NCI-H1694 treated with DMSO at 0.1 percent for 48 hours (cell line): Measurements from ENCODE around the gene TAOK2.
A peak's percentile ranks its signal among the peaks of the same experiment; 100 is the strongest.
"Not testable (repeated sequence)": the region's sequence is repeated elsewhere in the genome, so short reads cannot be mapped to it uniquely, and the experiment has no call there.

Source experiments
- DNase-seq: peaks from one replicate; lab custom pipeline; 2025; lab: John Stamatoyannopoulos, UW

The TAOK2 gene

GRCh38 chr16:29973384-29974246 is at the start of gene TAOK2:
TSS of gene TAOK2 (plus strand) at chr16:29973868. CDS start at chr16:29977773, 3,905 bp downstream.
- DNase-seq = peak; percentile 86

- DNase-seq = no peak
Observed at GRCh38 chr16:29925105-29925756, 48.4 kb upstream of the TAOK2 start.

DNA sequence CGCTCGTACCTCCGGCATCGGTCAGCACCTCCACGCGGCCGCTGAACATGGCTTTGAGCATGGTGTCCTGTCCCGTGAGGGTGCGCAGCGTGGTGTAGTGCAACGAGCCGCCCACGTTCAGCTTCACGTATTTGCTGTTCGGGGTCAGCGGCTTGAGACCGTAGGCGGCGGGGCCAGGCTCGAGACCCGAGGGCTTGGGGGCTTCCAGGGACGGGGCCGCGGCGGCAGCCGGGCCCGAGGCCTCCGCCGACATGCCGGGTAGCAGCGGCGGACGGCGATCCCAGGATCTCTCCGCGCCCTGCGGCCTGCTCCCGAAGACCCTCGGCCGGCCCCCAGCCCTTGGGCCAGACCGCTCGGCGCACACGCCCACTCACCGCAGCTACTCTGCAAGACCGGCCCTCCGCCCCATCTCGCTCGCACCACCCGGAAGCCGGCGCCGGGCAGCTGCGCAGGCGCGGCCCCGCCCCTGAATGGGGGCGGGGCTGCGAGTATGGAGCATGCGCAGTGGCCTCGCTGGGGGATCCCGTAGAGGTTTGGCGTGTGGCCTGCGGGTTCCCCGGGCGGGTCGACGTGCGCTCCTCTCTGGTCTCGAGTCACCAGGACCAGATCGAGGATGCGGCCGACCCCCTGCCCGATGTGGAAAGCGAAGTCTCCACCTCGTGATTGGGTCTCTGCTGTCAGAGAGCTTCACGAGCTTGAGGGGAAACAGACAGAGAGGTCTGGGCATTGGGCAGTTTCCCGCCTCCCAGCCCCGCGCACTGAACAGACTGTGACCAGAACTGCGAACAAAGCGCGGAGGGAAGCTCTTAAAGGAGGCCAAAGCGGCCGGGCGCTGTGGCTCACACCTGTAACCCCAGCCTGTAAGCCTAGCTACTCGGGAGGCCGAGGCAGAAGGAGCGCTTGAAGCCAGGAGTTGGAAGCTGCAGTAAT is 47.6 kb upstream of the TAOK2 start, which contains the start of gene KCTD13:
KCTD13 (minus strand) TSS at position 446 of the 930 bp plus-strand sequence; CDS start at position 253, 193 bp downstream.
- peak; percentile 49 for DNase-seq

- no peak for DNase-seq
Observed at GRCh38 chr16:29926711-29927052, 47.0 kb upstream of the TAOK2 start.

GRCh38 chr16:29927070-29927905 is 46.4 kb upstream of the TAOK2 start:
- no peak for DNase-seq

GRCh38 chr16:29931750-29932149 is 41.9 kb upstream of the TAOK2 start:
- DNase-seq = not testable (repeated sequence)

DNA sequence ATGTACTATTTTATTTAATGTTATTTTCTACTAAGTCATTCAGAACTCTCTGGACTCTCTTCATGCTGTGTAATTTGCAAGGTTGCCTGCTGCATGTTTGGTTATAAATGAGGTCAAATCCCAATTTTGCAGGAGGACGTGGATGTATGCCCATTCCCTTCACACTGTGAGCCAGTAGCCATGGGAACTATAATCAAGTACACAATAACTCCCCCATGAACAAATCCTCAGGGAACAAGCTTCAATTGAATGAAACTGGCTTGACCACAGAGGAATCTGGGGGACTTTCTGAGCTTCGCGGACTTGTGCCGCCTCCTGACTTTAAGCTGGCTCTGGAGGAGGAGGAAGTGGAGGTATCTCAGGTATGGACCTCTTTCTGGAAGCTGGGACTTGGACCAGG is 33.0 kb upstream of the TAOK2 start:
- DNase-seq = no peak

- DNase-seq = no peak
Observed at GRCh38 chr16:29943846-29944799, 29.5 kb upstream of the TAOK2 start.

DNA sequence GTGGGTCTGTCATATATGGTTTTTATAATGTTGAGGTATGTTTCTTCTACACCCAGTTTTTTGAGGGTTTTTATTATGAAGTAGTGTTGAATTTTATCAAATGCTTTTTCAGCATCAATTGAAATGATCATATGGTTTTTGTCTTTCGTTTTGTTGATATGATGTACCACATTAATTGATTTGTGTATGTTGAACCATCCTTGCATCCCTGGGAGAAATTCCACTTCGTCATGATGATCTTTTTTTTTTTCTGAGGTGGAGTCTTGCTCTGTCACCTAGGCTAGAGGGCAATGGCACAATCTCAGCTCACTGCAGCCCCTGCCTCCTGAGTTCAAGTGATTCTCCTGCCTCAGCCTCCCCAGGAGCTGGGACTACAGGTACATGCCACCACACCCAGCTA is 25.8 kb upstream of the TAOK2 start:
- DNase-seq = no peak

GRCh38 chr16:29950806-29951461 is 22.7 kb upstream of the TAOK2 start:
- no peak for DNase-seq

DNA sequence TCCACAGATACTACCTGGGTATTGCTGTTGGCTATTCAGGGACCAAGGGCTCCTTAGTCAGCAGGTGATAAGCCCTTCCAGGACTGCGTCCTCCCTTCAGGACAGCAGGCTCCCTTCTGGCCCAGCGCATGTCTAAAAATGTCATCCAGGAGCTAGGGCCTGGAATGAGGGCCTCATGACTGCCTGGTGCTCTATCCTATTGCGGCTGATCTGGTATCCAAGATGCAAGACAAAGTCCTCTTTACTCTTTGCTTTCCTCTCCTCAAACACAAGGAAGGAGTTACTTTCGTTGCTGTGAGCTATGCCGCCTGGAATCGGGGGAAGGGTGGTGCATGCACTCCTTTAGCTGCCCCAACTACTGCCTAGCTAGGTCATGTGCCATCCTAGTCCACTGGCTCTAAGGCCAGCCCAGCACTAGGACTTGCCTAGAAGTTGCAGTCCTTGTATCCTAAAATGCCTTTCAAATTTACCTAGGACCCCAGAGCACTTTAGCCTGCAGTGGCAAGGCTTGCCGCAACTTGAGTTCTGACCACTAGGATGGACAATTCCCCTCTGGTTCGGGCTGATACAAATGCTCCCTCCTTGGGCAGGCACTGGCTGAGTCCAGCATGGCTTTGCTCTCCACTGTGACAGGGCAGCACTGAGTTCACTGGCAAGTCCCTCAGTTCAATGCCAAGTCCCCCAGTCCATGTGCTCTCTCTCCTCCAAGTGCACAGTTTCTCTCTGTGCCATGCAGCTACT is 21.9 kb upstream of the TAOK2 start:
- no peak for DNase-seq

DNA sequence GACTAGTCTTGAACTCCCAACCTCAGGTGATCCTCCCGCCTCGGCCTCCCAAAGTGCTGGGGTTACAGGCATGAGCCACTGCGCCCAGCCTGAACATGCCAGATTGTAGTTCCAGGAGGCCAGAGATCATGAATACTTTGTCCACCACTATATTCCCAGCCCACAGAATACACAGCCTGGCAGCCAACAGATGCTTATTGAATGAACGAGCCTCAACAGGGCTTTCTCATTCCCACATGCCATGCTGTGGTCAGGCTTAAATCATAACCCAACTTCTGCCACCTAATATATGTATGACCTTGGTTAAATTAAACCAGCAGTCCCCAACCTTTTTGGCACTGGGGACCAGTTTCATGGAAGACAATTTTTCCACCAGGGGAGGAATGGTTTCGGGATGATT is 14.9 kb upstream of the TAOK2 start:
- no peak for DNase-seq

GRCh38 chr16:29959293-29959692 is 14.4 kb upstream of the TAOK2 start:
- DNase-seq = no peak

DNA sequence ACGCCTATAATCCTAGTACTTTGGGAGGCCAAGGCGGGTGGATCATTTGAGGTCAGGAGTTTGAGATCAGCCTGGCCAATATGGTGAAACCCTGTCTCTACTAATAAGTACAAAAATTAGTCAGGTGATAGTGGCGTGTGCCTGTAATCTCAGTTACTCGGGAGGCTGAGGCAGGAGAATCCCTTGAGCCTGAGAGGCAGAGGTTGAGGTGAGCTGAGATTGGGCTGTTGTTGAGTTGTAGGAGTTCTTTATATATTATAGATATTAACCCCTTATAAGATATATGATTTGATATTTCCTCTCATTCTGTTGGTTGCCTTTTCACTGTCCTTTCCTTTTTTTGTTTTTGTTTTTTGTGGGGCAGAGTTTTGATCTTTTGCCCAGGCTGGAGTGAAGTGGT is 13.8 kb upstream of the TAOK2 start:
- not testable (repeated sequence) for DNase-seq

GRCh38 chr16:29961127-29961478 is 12.6 kb upstream of the TAOK2 start:
- DNase-seq = peak; percentile 10

GRCh38 chr16:29961479-29962343 is 12.0 kb upstream of the TAOK2 start, which contains the start of gene TMEM219:
TSS of gene TMEM219 (plus strand) at chr16:29962079. CDS start at chr16:29963144, 1,065 bp downstream.
- peak; percentile 68 for DNase-seq

- no peak for DNase-seq
Observed at GRCh38 chr16:29962344-29962994, 11.2 kb upstream of the TAOK2 start.
